ENCODE measurements around the gene TMEM132E. TPM values are rescaled to one million over a fixed set of nuclear protein-coding genes. Genes with fewer than 3 reads are reported as not detected.

Gene TMEM132E
- total RNA-seq, 2 donors from 2014 or later: 0.24 to 0.26 TPM

DNA sequence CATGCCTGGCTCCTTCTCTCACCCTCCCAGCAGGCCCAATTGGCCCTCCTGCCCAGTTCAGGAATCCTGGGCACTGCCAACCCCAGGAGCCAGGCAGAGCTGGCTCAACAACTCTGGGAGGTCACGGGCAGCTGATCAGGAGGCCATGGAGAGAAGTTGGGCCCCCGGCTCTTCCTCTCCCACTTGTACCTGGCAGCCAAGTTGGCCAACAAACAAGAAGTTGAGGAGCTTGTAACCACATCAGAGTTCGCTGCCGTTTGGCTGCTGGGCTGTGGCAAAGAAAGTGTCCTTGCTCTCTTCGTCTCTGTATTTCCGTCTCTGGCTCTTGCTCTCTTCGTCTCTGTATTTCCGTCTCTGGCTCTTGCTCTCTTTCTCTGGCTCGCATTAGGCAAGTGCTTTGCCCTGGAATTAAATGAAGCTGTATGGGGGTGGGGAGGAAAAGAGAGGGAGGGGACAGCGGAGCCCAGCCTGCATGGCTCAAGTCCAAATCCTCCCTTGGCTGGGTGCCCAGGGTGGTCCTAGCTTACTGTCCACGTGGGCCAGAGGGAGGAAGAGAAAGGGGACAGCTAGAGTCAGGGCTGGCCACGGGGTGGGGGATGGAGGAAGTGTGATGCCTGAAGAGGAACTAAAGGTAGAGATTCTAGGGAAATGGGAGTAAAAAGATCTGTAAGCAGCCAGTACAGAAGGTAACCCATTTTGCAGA is 7.8 kb upstream of the TMEM132E start:
- TF ChIP-seq, protein P1, sequence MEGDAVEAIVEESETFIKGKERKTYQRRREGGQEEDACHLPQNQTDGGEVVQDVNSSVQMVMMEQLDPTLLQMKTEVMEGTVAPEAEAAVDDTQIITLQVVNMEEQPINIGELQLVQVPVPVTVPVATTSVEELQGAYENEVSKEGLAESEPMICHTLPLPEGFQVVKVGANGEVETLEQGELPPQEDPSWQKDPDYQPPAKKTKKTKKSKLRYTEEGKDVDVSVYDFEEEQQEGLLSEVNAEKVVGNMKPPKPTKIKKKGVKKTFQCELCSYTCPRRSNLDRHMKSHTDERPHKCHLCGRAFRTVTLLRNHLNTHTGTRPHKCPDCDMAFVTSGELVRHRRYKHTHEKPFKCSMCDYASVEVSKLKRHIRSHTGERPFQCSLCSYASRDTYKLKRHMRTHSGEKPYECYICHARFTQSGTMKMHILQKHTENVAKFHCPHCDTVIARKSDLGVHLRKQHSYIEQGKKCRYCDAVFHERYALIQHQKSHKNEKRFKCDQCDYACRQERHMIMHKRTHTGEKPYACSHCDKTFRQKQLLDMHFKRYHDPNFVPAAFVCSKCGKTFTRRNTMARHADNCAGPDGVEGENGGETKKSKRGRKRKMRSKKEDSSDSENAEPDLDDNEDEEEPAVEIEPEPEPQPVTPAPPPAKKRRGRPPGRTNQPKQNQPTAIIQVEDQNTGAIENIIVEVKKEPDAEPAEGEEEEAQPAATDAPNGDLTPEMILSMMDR (IDR thresholded peaks at IDR 0.05): no peak
- Histone ChIP-seq H3K36me3 (no peaks in the 10 kb centered on the region), H3K27me3 (peaks cover 0 to 3% of the 10 kb centered on the region in 2 donors), H3K4me3 (no peak overlapping the region), H3K4me1 (no peaks in the 10 kb centered on the region), H3K27ac (no peak overlapping the region), H3K9me3 (peaks cover 0 to 5% of the 10 kb centered on the region in 2 donors)
- no peak for DNase-seq (ENCODE audit: low spot score)

DNA sequence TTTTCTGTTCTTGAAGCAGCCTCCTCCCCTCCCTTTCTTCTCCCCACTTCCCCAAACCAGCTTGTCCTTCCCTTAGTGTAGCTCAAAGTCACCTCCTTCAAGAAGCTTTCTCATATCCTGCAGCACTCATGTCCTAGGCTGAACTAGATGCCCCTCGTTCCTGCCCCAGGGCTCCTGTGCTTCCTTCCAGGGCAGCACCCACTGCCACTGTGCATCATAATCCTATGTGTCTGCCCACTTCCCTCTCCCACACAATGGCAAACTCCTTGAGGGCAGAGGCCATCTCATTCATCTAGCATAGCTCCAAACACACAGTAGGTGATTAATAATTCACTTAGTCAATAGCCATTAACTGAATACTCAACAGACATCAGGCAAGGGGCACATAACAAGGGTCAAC is 6.9 kb upstream of the TMEM132E start:
- no peak overlapping the region for H3K4me3 ChIP-seq
- DNase-seq (ENCODE audit: low spot score): no peak
- H3K4me1 ChIP-seq: no peaks in the 10 kb centered on the region
- peaks cover 0 to 3% of the 10 kb centered on the region in 2 donors for H3K27me3 ChIP-seq
- no peak overlapping the region for H3K27ac ChIP-seq
- H3K9me3 ChIP-seq: peaks cover 0 to 5% of the 10 kb centered on the region in 2 donors
- TF ChIP-seq, protein P1 (IDR thresholded peaks at IDR 0.05): no peak
- no peaks in the 10 kb centered on the region for H3K36me3 ChIP-seq

DNA sequence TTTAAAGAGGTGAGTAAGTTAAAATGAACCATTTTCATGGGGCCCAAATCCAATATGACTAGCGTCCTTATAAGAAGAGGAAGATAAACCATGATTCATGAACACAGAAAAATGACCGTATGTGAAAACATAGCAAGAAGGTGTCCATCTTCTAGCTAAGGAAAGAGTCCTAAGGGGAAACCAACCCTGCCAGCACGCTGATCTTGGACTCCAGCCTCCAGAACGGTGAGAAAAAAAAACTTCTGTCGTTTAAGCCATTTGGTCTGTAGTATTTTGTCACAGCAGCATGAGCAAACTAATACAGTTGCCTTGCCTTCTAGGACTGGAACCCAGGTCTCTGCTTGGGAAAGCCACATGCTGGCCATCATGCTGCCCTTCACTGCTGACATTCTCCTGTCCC is 4.2 kb upstream of the TMEM132E start:
- Histone ChIP-seq H3K4me1 (peaks cover 0 to 17% of the 10 kb centered on the region in 2 donors), H3K4me3 (no peak overlapping the region), H3K36me3 (no peaks in the 10 kb centered on the region), H3K27me3 (peaks cover 0 to 14% of the 10 kb centered on the region in 2 donors), H3K9me3 (peaks cover 0 to 5% of the 10 kb centered on the region in 2 donors), H3K27ac (no peak overlapping the region)
- TF ChIP-seq, protein P1 (IDR thresholded peaks at IDR 0.05): no peak
- no peak for DNase-seq (ENCODE audit: low spot score)

DNA sequence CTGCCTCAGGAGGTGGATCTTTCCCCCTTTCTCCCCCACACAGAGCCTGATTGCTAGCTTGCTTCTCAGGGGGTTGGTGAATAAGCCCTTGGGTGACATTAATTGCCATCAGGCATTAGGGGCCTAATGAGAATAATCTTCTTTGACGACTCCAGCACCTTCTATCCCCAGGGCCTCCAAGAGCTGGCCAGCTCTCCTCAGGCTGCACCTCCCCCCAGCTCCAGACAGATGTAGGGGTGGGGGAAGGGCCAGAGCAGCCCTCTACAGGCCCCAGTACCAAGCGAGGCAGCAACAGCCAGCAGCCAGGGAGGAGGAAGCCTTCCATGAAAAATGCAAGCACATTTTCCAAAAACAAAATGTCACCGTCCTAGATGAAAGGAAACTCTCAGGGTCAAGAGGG is 1.4 kb upstream of the TMEM132E start:
- Histone ChIP-seq H3K4me3 (no peak overlapping the region), H3K27me3 (peaks cover 16 to 32% of the 10 kb centered on the region in 2 donors), H3K4me1 (peaks cover 0 to 38% of the 10 kb centered on the region in 2 donors), H3K9me3 (peaks cover 0 to 5% of the 10 kb centered on the region in 2 donors), H3K27ac (no peak overlapping the region), H3K36me3 (no peaks in the 10 kb centered on the region)
- TF ChIP-seq, protein P1 (IDR thresholded peaks at IDR 0.05): no peak
- no peak for DNase-seq (ENCODE audit: low spot score)

DNA sequence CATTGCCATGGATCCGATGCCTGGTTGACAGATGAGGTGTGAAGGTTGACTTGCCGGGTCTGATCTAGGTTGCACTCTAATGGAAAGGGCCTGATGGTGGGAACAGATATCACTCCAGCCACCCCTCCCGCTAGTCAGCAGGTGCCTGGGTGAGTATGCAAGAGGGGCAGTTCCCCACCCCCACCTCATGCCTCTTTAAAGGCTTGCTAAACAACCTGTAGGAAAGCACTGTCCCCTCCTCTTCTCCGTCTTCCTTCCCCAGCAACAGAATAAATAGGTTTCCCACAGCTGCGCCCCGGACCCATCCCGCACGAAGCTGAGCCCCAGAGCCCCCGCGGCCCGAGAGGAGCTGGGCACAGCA is 746 bp upstream of the TMEM132E start:
- TF ChIP-seq, protein P1 (IDR thresholded peaks at IDR 0.05): no peak
- Histone ChIP-seq H3K27ac (no peak overlapping the region), H3K9me3 (peaks cover 0 to 5% of the 10 kb centered on the region in 2 donors), H3K4me1 (peaks cover 0 to 38% of the 10 kb centered on the region in 2 donors), H3K4me3 (peak overlapping the region in 1 of 2 donors; percentile 57), H3K36me3 (no peaks in the 10 kb centered on the region), H3K27me3 (peaks cover 16 to 37% of the 10 kb centered on the region in 2 donors)
- DNase-seq (ENCODE audit: low spot score): no peak
